ENCODE measurements around the gene ZNF444. TPM values are rescaled to one million over a fixed set of nuclear protein-coding genes. Genes with fewer than 3 reads are reported as not detected.
A peak's percentile ranks its signal among the peaks of the same experiment; 100 is the strongest.

The ZNF444 gene
- total RNA-seq, 2 donors from 2014 or later: 50.2 to 58.8 TPM

DNA sequence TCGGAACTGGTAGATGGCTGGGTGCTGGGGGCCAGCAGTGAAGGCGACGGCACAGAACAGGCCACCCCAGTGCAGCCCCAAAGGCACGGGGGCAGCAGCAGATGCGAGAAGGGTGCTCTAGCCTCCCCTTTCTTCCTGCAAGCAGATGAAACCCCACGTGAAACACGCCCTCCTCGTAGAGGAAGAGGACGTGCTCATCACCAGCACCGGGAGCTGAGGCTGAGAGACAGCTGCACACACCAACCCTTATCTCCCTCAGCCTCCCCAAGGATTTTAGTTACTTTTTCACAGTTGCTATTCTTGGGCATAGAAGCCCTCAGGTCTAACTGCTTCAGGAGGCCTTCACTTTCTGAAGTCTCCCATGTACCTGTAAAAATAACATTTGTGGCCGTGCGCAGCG is 31.9 kb upstream of the ZNF444 start:
- Histone ChIP-seq H3K9me3 (ENCODE audit: control insufficient read depth, low read length) (no peaks in the 10 kb centered on the region), H3K27me3 (ENCODE audit: control insufficient read depth, insufficient read depth, low read length, poor library complexity, severe bottlenecking) (no peaks in the 10 kb centered on the region), H3K4me3 (ENCODE audit: low read length) (no peak overlapping the region), H3K27ac (ENCODE audit: low read depth, low read length) (no peak overlapping the region), H3K9ac (ENCODE audit: extremely low read depth, low read length, poor library complexity, severe bottlenecking) (no peak overlapping the region), H3K4me1 (ENCODE audit: control insufficient read depth, insufficient read depth, low read length) (peaks cover 5% of the 10 kb centered on the region), H3K36me3 (ENCODE audit: control insufficient read depth, insufficient read depth, low read length) (peaks cover 3% of the 10 kb centered on the region)
- Mint-ChIP-seq H3K9me3 (no peaks in the 10 kb centered on the region), H3K4me3 (no peak overlapping the region), H3K27me3 (ENCODE audit: insufficient read depth) (no peaks in the 10 kb centered on the region), H3K4me1 (peaks cover 38% of the 10 kb centered on the region), H3K36me3 (ENCODE audit: low read depth) (peaks cover 11% of the 10 kb centered on the region), H3K27ac (no peak overlapping the region)
- no peak for DNase-seq
- WGBS, 2 experiments (ENCODE audit: insufficient coverage in 1 of 2, insufficient read length in 1 of 2): 92 to 95% methylated on average over 7 to 13 of the region's 13 CpGs
- TF ChIP-seq, protein P1, sequence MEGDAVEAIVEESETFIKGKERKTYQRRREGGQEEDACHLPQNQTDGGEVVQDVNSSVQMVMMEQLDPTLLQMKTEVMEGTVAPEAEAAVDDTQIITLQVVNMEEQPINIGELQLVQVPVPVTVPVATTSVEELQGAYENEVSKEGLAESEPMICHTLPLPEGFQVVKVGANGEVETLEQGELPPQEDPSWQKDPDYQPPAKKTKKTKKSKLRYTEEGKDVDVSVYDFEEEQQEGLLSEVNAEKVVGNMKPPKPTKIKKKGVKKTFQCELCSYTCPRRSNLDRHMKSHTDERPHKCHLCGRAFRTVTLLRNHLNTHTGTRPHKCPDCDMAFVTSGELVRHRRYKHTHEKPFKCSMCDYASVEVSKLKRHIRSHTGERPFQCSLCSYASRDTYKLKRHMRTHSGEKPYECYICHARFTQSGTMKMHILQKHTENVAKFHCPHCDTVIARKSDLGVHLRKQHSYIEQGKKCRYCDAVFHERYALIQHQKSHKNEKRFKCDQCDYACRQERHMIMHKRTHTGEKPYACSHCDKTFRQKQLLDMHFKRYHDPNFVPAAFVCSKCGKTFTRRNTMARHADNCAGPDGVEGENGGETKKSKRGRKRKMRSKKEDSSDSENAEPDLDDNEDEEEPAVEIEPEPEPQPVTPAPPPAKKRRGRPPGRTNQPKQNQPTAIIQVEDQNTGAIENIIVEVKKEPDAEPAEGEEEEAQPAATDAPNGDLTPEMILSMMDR (conservative IDR thresholded peaks at IDR 0.05): no peak

DNA sequence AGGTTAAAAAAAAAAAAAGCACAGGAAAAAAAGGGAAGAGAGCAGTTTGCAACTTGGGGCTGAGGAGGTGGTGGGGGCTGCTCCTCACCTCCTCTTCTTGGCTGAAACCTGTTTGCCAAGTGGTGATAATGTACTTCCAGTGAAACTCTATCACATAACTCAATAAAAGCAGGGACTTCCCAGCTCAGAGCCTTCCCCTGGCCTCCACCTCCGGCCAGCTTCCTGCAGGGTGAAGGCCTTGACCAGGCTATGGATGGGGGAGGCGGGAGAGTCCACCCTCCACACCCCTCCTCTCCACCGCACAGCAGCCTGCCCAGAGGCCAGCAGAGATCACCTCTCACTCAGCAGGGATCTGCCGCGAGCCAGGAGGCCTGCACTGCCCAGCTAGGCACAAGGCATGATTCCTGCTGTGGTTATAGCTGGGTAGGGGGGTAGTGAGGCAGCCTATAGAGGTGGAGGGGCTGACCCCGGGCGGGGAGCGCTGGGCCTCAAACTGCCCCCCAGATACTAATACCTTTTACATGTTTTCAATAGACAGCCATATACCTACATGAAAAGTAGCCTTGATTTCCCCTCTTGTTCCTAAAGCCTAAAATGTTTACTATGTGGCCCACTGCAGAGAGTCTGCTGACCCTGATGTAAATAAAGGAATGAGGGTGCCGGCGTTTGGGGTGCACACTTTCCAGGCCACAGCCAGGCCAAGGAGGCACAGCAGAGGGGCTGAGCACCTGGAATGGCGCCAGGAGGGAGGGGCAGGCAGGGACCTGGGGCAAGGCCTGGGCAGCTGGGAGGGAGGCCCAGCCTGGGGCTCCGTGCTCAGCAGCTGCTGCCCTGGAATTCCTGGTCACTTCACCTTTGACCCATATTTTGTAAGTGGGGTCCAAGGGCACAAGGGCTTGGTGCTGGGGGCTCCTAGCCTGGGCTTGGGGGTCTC is 30.3 kb upstream of the ZNF444 start:
- H3K4me1 Mint-ChIP-seq: peaks cover 42% of the 10 kb centered on the region
- H3K27me3 Mint-ChIP-seq (ENCODE audit: insufficient read depth): no peaks in the 10 kb centered on the region
- H3K4me3 ChIP-seq (ENCODE audit: low read length): no peak overlapping the region
- peak overlapping the region; percentile 79 for H3K27ac ChIP-seq (ENCODE audit: low read depth, low read length)
- H3K9me3 ChIP-seq (ENCODE audit: control insufficient read depth, low read length): no peaks in the 10 kb centered on the region
- WGBS, 2 experiments (ENCODE audit: insufficient coverage in 1 of 2, insufficient read length in 1 of 2): 73 to 83% methylated on average over 3 to 9 of the region's 12 CpGs
- no peak overlapping the region for H3K4me3 Mint-ChIP-seq
- DNase-seq: no peak
- TF ChIP-seq, protein P1 (conservative IDR thresholded peaks at IDR 0.05): no peak
- peaks cover 16% of the 10 kb centered on the region for H3K36me3 Mint-ChIP-seq (ENCODE audit: low read depth)
- H3K4me1 ChIP-seq (ENCODE audit: control insufficient read depth, insufficient read depth, low read length): peaks cover 5% of the 10 kb centered on the region
- H3K36me3 ChIP-seq (ENCODE audit: control insufficient read depth, insufficient read depth, low read length): peaks cover 13% of the 10 kb centered on the region
- H3K9ac ChIP-seq (ENCODE audit: extremely low read depth, low read length, poor library complexity, severe bottlenecking): no peak overlapping the region
- H3K27ac Mint-ChIP-seq: peak overlapping the region; percentile 64
- no peaks in the 10 kb centered on the region for H3K9me3 Mint-ChIP-seq
- no peaks in the 10 kb centered on the region for H3K27me3 ChIP-seq (ENCODE audit: control insufficient read depth, insufficient read depth, low read length, poor library complexity, severe bottlenecking)

DNA sequence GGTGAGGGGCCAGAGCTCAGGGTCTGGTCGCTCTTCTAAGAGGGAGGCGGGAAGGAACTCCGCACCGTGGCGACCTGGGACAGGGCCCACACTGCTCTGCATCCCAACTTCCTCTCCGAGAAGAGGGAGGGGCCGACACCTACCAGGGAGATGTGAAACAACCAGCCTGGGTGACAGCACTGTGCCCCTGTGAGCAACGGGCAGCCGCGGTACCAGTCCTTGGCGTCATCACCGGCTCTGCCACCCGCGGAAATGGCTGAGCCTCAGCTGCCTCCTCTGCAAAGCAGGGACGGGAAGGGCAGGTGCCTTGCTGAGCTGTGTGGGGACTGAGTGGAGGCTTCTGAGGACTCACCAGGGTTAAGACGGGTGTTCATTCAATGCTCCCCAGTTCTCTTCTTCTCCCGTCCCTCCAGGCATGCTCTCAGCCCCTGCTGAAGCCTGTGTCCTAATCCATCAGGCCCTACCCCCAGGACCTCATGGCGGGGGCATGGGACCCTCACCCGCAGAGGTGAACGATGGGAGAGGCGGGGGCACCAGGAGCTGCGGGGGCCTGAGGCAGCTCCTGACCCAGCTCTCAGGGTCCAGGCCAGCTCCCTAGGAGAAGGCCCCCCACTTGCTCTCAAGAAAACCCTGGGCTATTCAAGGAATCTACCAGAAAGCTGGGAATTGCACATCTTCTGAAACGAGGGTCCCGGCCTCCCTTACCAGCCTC is 29.3 kb upstream of the ZNF444 start:
- no peak overlapping the region for H3K27ac Mint-ChIP-seq

More for the DNA sequence above, 29.3 kb upstream of the ZNF444 start:
- Mint-ChIP-seq H3K27me3 (ENCODE audit: insufficient read depth) (no peaks in the 10 kb centered on the region), H3K9me3 (no peaks in the 10 kb centered on the region), H3K4me1 (peaks cover 37% of the 10 kb centered on the region), H3K4me3 (no peak overlapping the region), H3K36me3 (ENCODE audit: low read depth) (peaks cover 10% of the 10 kb centered on the region)
- Histone ChIP-seq H3K27ac (ENCODE audit: low read depth, low read length) (peak overlapping the region; percentile 79), H3K27me3 (ENCODE audit: control insufficient read depth, insufficient read depth, low read length, poor library complexity, severe bottlenecking) (no peaks in the 10 kb centered on the region), H3K4me3 (ENCODE audit: low read length) (no peak overlapping the region), H3K36me3 (ENCODE audit: control insufficient read depth, insufficient read depth, low read length) (peaks cover 11% of the 10 kb centered on the region), H3K4me1 (ENCODE audit: control insufficient read depth, insufficient read depth, low read length) (peaks cover 5% of the 10 kb centered on the region), H3K9ac (ENCODE audit: extremely low read depth, low read length, poor library complexity, severe bottlenecking) (no peak overlapping the region), H3K9me3 (ENCODE audit: control insufficient read depth, low read length) (no peaks in the 10 kb centered on the region)
- WGBS, 2 experiments (ENCODE audit: insufficient coverage in 1 of 2, insufficient read length in 1 of 2): 66 to 79% methylated on average over 20 to 24 of the region's 24 CpGs
- no peak for DNase-seq
- TF ChIP-seq, protein P1 (conservative IDR thresholded peaks at IDR 0.05): no peak
